Measurements from ENCODE around the gene DVL1. TPM values are rescaled to one million over a fixed set of nuclear protein-coding genes. Genes with fewer than 3 reads are reported as not detected.
A peak's percentile ranks its signal among the peaks of the same experiment; 100 is the strongest.

Gene DVL1
- total and polyA plus RNA-seq, 5 experiments from 2014 or later, result 0.99 to 53.3 (median 2.0) TPM

- Mint-ChIP-seq H3K4me3 (no peak overlapping the region), H3K4me1 (peaks cover 2 to 12% (median 6%) of the 10 kb centered on the region in 4 donors), H3K27me3 (peaks cover 0 to 9% (median 0%) of the 10 kb centered on the region in 5 donors), H3K27ac (no peak overlapping the region), H3K36me3 (no peaks in the 10 kb centered on the region), H3K9me3 (no peaks in the 10 kb centered on the region)
- ATAC-seq (no peak), DNase-seq (no peak)
- POLR2A ChIA-PET, result interaction anchor here (1.2 kb wide), 1 partner anchor 11 kb away, joined by 5 read pairs; no protein-coding TSS in a partner anchor
These were observed 54.8 kb downstream of the DVL1 start for GRCh38 chr1:1294250-1294890.

GRCh38 chr1:1293263-1294249 lies 55.7 kb downstream of the DVL1 start:
- Mint-ChIP-seq H3K27ac (no peak overlapping the region), H3K4me1 (peaks cover 2 to 12% (median 6%) of the 10 kb centered on the region in 4 donors), H3K36me3 (no peaks in the 10 kb centered on the region), H3K9me3 (no peaks in the 10 kb centered on the region), H3K4me3 (no peak overlapping the region), H3K27me3 (peaks cover 0 to 9% (median 0%) of the 10 kb centered on the region in 5 donors)
- ATAC-seq (no peak), DNase-seq (no peak)
- POLR2A ChIA-PET, result no interaction called here

GRCh38 chr1:1292851-1293250 lies 56.4 kb downstream of the DVL1 start:
- Mint-ChIP-seq H3K4me3 (no peak overlapping the region), H3K9me3 (no peaks in the 10 kb centered on the region), H3K36me3 (no peaks in the 10 kb centered on the region), H3K27ac (no peak overlapping the region), H3K4me1 (peaks cover 2 to 12% (median 6%) of the 10 kb centered on the region in 4 donors), H3K27me3 (peaks cover 0 to 9% (median 0%) of the 10 kb centered on the region in 5 donors)
- DNase-seq, result no peak
- ATAC-seq, result no peak
- POLR2A ChIA-PET, result no interaction called here

GRCh38 chr1:1292442-1292779 lies 56.8 kb downstream of the DVL1 start:
- POLR2A ChIA-PET, result interaction anchor here (1.1 to 1.5 kb wide), 3 partner anchors 107 to 170 kb away, joined by 3 to 15 read pairs (median 3); partner anchors contain the start of gene CCNL2
- Mint-ChIP-seq H3K4me1 (peaks cover 2 to 12% (median 6%) of the 10 kb centered on the region in 4 donors), H3K36me3 (no peaks in the 10 kb centered on the region), H3K4me3 (no peak overlapping the region), H3K9me3 (no peaks in the 10 kb centered on the region), H3K27ac (no peak overlapping the region), H3K27me3 (peaks cover 0 to 9% (median 0%) of the 10 kb centered on the region in 5 donors)
- no peak for ATAC-seq
- DNase-seq, result no peak

- peak; percentile 90 to 91 for ATAC-seq
- H3K36me3 Mint-ChIP-seq, result no peaks in the 10 kb centered on the region
- H3K27me3 Mint-ChIP-seq, result peaks cover 0 to 9% (median 0%) of the 10 kb centered on the region in 5 donors
- DNase-seq, result peak; percentile 40 to 84 (median 64)
- H3K27ac Mint-ChIP-seq, result peak overlapping the region in 2 of 10 donors; percentile 21 to 56
- H3K4me1 Mint-ChIP-seq, result peaks cover 2 to 12% (median 6%) of the 10 kb centered on the region in 4 donors
- POLR2A ChIA-PET, result interaction anchor here (1.1 to 1.5 kb wide), 3 partner anchors 108 to 169 kb away, joined by 3 to 15 read pairs (median 3); partner anchors contain the start of gene CCNL2
- no peaks in the 10 kb centered on the region for H3K9me3 Mint-ChIP-seq
- H3K4me3 Mint-ChIP-seq, result no peak overlapping the region
These were observed 57.4 kb downstream of the DVL1 start for GRCh38 chr1:1291548-1292441.

- Mint-ChIP-seq H3K4me3 (no peak overlapping the region), H3K27me3 (peaks cover 0 to 9% (median 0%) of the 10 kb centered on the region in 5 donors), H3K27ac (no peak overlapping the region), H3K36me3 (no peaks in the 10 kb centered on the region), H3K9me3 (no peaks in the 10 kb centered on the region), H3K4me1 (peaks cover 2 to 12% (median 6%) of the 10 kb centered on the region in 4 donors)
- DNase-seq, result no peak
- POLR2A ChIA-PET, result interaction anchor here (1.1 to 1.5 kb wide), 3 partner anchors 108 to 168 kb away, joined by 3 to 15 read pairs (median 3); partner anchors contain the start of gene CCNL2
- no peak for ATAC-seq
These were observed 58.1 kb downstream of the DVL1 start for GRCh38 chr1:1291023-1291528.

- Mint-ChIP-seq H3K4me1 (peaks cover 2 to 12% (median 6%) of the 10 kb centered on the region in 4 donors), H3K9me3 (no peaks in the 10 kb centered on the region), H3K36me3 (no peaks in the 10 kb centered on the region), H3K4me3 (no peak overlapping the region), H3K27ac (no peak overlapping the region), H3K27me3 (peaks cover 0 to 9% (median 0%) of the 10 kb centered on the region in 5 donors)
- POLR2A ChIA-PET, result interaction anchor here (1.0 kb wide), 1 partner anchor 168 kb away, joined by 4 read pairs; no protein-coding TSS in a partner anchor
- peak; percentile 60 to 68 for ATAC-seq
- DNase-seq, result peak in 9 of 10 donors; percentile 53 to 81 (median 64)
These were observed 58.9 kb downstream of the DVL1 start for GRCh38 chr1:1290238-1290731.

GRCh38 chr1:1287288-1288110 lies 61.7 kb downstream of the DVL1 start:
- Mint-ChIP-seq H3K4me1 (peaks cover 3 to 13% (median 8%) of the 10 kb centered on the region in 4 donors), H3K27me3 (peaks cover 0 to 9% (median 0%) of the 10 kb centered on the region in 5 donors)

GRCh38 chr1:1286313-1287261 lies 62.6 kb downstream of the DVL1 start:
- Mint-ChIP-seq H3K27me3 (peaks cover 0 to 9% (median 0%) of the 10 kb centered on the region in 5 donors), H3K36me3 (no peaks in the 10 kb centered on the region), H3K9me3 (no peaks in the 10 kb centered on the region), H3K4me3 (no peak overlapping the region), H3K4me1 (peaks cover 0 to 9% (median 5%) of the 10 kb centered on the region in 4 donors), H3K27ac (no peak overlapping the region)
- POLR2A ChIA-PET, result interaction anchor here (0.9 kb wide), 1 partner anchor 11 kb away, joined by 3 read pairs; no protein-coding TSS in a partner anchor
- ATAC-seq (no peak), DNase-seq (no peak)

More at GRCh38 chr1:1287288-1288110, 61.7 kb downstream of the DVL1 start:
- DNase-seq, result no peak
- H3K4me3 Mint-ChIP-seq, result no peak overlapping the region
- POLR2A ChIA-PET, result no interaction called here
- ATAC-seq, result no peak
- no peaks in the 10 kb centered on the region for H3K9me3 Mint-ChIP-seq
- H3K36me3 Mint-ChIP-seq, result no peaks in the 10 kb centered on the region
- H3K27ac Mint-ChIP-seq, result no peak overlapping the region

All from naive thymus-derived CD8-positive, alpha-beta T cell (primary cell).